Umbilical cord (tissue), 2 donors: Measurements from ENCODE around the gene POP5. TPM values are rescaled to one million over a fixed set of nuclear protein-coding genes. Genes with fewer than 3 reads are reported as not detected.
"Not testable (repeated sequence)": the region's sequence is repeated elsewhere in the genome, so short reads cannot be mapped to it uniquely, and the experiment has no call there.

Experiments
- DNase-seq: peaks from one replicate; pipeline ENCODE4 v3.0.0-alpha.2; 2015; ENCODE audit warnings: low spot score
- total RNA-seq: library from RNA; depleted of rRNA; stranded (reverse); fragments of >200 nt; gene quantifications from one replicate; pipeline ENCODE4 v1.2.3, GENCODE V29; 2014; ENCODE audit warnings: low replicate concordance; ENCODE audit not compliant: insufficient read depth

Gene POP5
- total RNA-seq, 1 donor from 2014 or later = 11.3 TPM

- DNase-seq = no peak
These were observed 42.7 kb downstream of the POP5 start for GRCh38 chr12:120538281-120539156.

- DNase-seq = peak; percentile 84
These were observed 43.4 kb downstream of the POP5 start for GRCh38 chr12:120537856-120538220.

GRCh38 chr12:120536064-120536791 lies 45.0 kb downstream of the POP5 start:
- DNase-seq = no peak

DNA sequence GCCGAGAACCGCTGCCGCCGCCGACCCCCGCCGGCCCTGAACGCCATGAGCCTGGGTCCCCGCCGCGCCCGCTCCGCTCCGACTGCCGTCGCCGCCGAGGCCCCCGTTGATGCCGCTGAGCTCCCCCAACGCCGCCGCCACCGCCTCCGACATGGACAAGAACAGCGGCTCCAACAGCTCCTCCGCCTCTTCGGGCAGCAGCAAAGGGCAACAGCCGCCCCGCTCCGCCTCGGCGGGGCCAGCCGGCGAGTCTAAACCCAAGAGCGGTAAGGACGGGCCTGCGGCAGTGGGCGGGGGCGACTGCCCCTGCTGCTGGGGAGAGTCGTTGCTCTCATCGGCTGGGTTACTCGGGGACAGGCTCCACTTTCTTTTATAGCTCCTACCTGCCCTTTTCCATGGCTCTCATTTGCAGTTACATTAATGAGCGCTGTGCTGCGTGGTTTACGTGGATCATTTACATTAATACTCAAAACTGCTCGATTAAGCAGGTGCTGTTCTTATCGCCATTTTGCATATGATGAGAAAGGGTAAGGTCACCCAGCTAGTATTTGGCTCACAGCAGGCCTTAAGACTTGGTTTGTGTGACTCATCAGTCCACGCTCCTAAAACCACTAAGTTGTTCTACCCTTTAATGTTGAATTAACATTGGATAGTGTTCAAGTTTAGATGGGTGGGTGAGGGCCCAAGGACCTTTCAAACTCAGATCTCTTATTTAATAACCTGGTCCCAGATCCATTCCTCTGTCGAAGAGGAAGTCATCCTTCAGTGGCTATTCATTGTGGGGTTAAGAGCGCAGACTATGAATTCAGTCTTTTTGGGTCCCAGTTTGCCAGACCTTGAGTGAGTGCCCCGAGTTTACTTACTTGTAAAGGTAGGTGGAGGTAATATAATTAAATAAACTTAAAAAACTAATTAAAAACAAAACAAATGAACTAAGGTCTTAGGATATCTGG lies 46.2 kb downstream of the POP5 start:
- DNase-seq = peak; percentile 49

DNA sequence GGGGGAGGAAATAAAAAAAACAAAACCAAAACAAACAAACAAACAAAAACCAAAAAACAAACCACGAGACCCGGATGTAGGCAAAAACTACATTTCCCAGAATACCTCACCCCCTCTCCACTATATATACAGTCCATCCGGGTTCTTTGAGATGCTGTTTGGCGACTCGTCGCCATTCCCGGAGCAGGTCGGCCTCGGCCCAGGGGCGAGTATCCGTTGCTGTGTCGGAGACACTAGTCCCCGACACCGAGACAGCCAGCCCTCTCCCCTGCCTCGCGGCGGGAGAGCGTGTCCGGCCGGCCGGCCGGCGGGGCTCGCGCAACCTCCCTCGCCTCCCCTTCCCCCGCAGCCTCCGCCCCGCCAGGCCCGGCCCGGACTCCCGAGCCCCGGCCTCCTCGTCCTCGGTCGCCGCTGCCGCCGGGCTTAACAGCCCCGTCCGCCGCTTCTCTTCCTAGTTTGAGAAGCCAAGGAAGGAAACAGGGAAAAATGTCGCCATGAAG lies 46.9 kb downstream of the POP5 start, which contains the start of gene RNF10:
TSS of gene RNF10 (plus strand) at position 154 of the 500 bp plus-strand sequence. CDS start 456 bp downstream, outside the sequence.
- DNase-seq = peak; percentile 91

DNA sequence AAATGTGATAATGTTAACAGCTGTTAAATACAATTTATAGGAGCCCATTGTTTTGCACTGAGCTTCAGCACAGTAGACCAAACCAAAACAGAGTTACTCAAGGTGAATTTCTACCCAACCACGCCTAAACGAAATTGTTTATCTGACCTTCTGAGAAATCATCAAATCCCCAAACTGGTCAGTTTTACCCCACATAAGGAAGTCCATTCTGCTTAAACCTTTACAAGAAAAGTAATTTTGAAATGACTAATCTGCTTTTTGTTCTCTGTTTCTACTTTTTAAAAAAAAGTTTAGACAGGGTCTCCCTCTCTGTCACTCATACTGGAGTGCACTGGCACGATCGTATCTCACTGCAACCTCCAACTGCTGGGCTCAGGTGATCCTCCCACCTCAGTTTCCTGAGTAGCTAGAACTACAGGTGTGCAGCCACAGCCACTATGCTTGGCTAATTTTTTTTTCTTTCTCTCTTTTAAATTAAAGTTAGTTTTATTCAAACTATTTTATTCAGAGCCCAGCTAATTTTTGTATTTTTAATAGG lies 48.4 kb downstream of the POP5 start:
- DNase-seq = no peak

DNA sequence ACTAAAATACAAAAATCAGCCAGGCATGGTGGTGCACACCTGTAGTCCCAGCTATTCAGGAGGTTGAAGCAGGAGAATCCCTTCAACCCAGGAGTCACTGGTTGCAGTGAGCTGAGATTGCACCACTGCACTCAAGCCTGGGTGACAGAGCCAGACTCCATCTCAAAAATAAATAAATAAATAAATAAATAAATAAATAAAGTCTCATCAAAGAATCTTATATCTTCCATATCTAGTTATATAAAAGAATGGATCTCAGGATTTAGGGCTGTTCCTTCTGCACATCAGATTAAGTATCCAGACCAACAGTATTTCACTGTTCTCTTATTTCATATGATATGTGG lies 50.8 kb downstream of the POP5 start:
- not testable (repeated sequence) for DNase-seq

DNA sequence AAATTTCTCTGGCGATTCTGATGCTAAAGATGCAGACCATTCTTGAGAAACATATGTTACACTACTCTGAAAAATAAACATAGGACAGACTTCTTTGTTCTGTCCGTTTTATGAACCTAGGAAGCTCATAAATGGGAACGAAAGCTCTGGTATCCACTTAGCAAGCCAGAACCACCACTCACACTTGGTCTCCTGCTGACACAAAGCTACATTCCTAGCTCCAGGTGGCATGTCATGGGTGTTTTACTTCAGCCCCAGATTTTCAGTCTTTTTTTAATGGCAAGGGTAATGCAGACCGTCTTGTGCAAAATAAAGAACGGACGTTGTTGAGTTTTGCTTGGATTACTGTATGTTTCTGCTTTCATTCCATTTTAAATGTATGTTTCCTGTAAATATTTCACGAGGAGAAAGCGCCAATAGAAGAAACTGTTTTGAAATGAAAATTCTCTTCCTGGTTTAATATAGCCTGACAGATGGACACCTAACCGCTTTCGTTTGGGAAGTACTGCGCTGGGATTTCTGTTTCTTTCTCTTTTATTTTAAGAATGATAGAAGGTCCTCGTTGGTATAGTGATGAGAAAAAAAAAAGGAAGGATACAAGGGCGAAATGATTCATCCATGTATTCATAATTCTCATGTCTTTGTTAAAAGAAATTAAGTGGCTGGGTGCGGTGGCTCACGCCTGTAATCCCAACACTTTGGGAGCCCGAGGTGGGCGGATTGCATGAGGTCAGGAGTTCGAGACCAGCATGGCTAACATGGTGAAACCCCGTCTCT lies 51.4 kb downstream of the POP5 start:
- peak; percentile 67 for DNase-seq

GRCh38 chr12:120528861-120529525 lies 52.2 kb downstream of the POP5 start, which contains the start of gene COQ5:
Gene COQ5 (minus strand): TSS chr12:120529158. CDS start chr12:120529141, 17 bp downstream.
- DNase-seq = peak; percentile 97

Other genes starting within 250 kb of the POP5 start
- gene MSI1, start 212.2 kb downstream of the POP5 start, total RNA-seq = 0.96 TPM
- gene COX6A1, start 143.3 kb downstream of the POP5 start, total RNA-seq = 351 TPM
- gene TRIAP1, start 135.0 kb downstream of the POP5 start, total RNA-seq = 25.5 TPM
- 27.0 TPM for gene GATC, start 135.0 kb downstream of the POP5 start, total RNA-seq
- gene SRSF9, start 111.7 kb downstream of the POP5 start, total RNA-seq = 86.7 TPM
- gene DYNLL1, start 85.3 kb downstream of the POP5 start, total RNA-seq = 202 TPM
- 23.1 TPM for gene COQ5, start 52.2 kb downstream of the POP5 start, total RNA-seq
- gene RNF10, start 47.0 kb downstream of the POP5 start, total RNA-seq = 86.9 TPM
- gene CABP1, start 59.2 kb upstream of the POP5 start, total RNA-seq = 3.9 TPM
- gene MLEC, start 105.7 kb upstream of the POP5 start, total RNA-seq = 64.0 TPM
- 16.4 TPM for gene UNC119B, start 129.1 kb upstream of the POP5 start, total RNA-seq
- gene ACADS, start 144.4 kb upstream of the POP5 start, total RNA-seq = 7.7 TPM